HepG2 (cell line): ENCODE results near the gene TXNIP. TPM values are rescaled to one million over a fixed set of nuclear protein-coding genes. Genes with fewer than 3 reads are reported as not detected.

Experiments used
- GZF1 ChIP-seq: sonication (generic); formaldehyde crosslinking; IDR thresholded peaks from 2 replicates; pipeline ENCODE4 v1.5.1; 2020; ENCODE audit warnings: mild to moderate bottlenecking, missing genetic modification reagents
- IRF2 ChIP-seq: IDR thresholded peaks from 2 replicates; pipeline ENCODE4 v1.6.1; 2018; ENCODE audit warnings: missing genetic modification reagents, missing compliant biosample characterization
- IRX3 ChIP-seq: sonication (generic); formaldehyde crosslinking; IDR thresholded peaks from 2 replicates; pipeline ENCODE4 v1.8.1; 2023; ENCODE audit warnings: mild to moderate bottlenecking, low read depth, missing genetic modification reagents, borderline replicate concordance
- KLF9 ChIP-seq: IDR thresholded peaks from 2 replicates; pipeline ENCODE4 v1.6.1; 2016; ENCODE audit warnings: low read depth
- NFIC ChIP-seq: IDR thresholded peaks from 2 replicates; pipeline ENCODE4 v1.6.1; 2012; ENCODE audit warnings: mild to moderate bottlenecking, low read length, inconsistent platforms
- NR2C2 ChIP-seq: sonication (generic); formaldehyde crosslinking; IDR thresholded peaks from 2 replicates; pipeline ENCODE4 v1.4.0; 2020; ENCODE audit warnings: missing genetic modification reagents, mild to moderate bottlenecking, moderate library complexity, borderline replicate concordance
- SIX1 ChIP-seq: sonication (generic); formaldehyde crosslinking; IDR thresholded peaks from 2 replicates; pipeline ENCODE4 v1.4.0; 2020; ENCODE audit warnings: missing genetic modification reagents, borderline replicate concordance
- SKI ChIP-seq: fragments of 450-650 bp; IDR thresholded peaks from one replicate; pipeline ENCODE4 v1.6.1; 2018; ENCODE audit warnings: mild to moderate bottlenecking; ENCODE audit not compliant: partially characterized antibody
- TAF1 ChIP-seq: sonication (generic); formaldehyde crosslinking; IDR thresholded peaks from 2 replicates; pipeline ENCODE4 v1.4.0; 2020; ENCODE audit warnings: missing genetic modification reagents
- TGIF2 ChIP-seq: IDR thresholded peaks from 2 replicates; pipeline ENCODE4 v1.6.1; 2016; ENCODE audit warnings: control low read depth, missing compliant biosample characterization
- ZNF839 ChIP-seq: sonication (generic); formaldehyde crosslinking; IDR thresholded peaks from 2 replicates; pipeline ENCODE4 v1.4.0; 2020; ENCODE audit warnings: missing genetic modification reagents, mild to moderate bottlenecking, borderline replicate concordance
- polyA plus RNA-seq, 8 experiments: library from polyadenylated mRNA; depleted of rRNA in 3 of 8; stranded (reverse) in 7 of 8; unstranded in 1 of 8; fragments of >200 nt; fragmentation: Illumina TruSeq in 4 of 8; extraction: Trizol in 4 of 8; gene quantifications; 2 replicates each; pipeline versions ENCODE4 v1.2.1 to v1.2.3, GENCODE V29; 2011 to 2016; ENCODE audit warnings: low read depth in 4 of 8, missing spikeins in 1 of 8, mixed read lengths in 1 of 8; ENCODE audit not compliant: insufficient read depth in 1 of 8
- total RNA-seq, 5 experiments: library from RNA; depleted of rRNA; stranded (reverse); fragments of >200 nt; fragmentation: Illumina TruSeq; extraction: Trizol; gene quantifications; 2 replicates each; pipeline ENCODE4 v1.2.3, GENCODE V29; 2016; ENCODE audit warnings: low read depth in 1 of 5
- TF ChIP-seq, protein P1 (sequence below): sonication (generic); formaldehyde crosslinking; IDR thresholded peaks from 2 replicates; pipeline ENCODE4 v1.5.0; 2020; ENCODE audit warnings: missing genetic modification reagents
- TF ChIP-seq, protein P2 (sequence below): sonication (generic); formaldehyde crosslinking; IDR thresholded peaks from 2 replicates; pipeline ENCODE4 v1.4.0; 2020; ENCODE audit warnings: missing genetic modification reagents, borderline replicate concordance
- TF ChIP-seq, protein P3 (sequence below): IDR thresholded peaks from 2 replicates; pipeline ENCODE4 v1.6.1; 2012; ENCODE audit warnings: inconsistent platforms
- TF ChIP-seq, protein P4 (sequence below): sonication (generic); formaldehyde crosslinking; IDR thresholded peaks from 2 replicates; pipeline ENCODE4 v1.5.0; 2020; ENCODE audit warnings: mild to moderate bottlenecking, missing genetic modification reagents
- TF ChIP-seq, protein P5 (sequence below): sonication (generic); formaldehyde crosslinking; conservative IDR thresholded peaks from 2 replicates; pipeline ENCODE4 v1.4.0; 2020; ENCODE audit warnings: missing genetic modification reagents
- TF ChIP-seq, protein P6 (sequence below): sonication (generic); formaldehyde crosslinking; IDR thresholded peaks from 2 replicates; pipeline ENCODE4 v1.4.0; 2020; ENCODE audit warnings: missing genetic modification reagents, borderline replicate concordance

Gene TXNIP
- total and polyA plus RNA-seq, 2 of the 13 experiments (the other 11 are each of a cell fraction or from before 2014, with no cell fraction given): 24.4 to 237 TPM

DNA sequence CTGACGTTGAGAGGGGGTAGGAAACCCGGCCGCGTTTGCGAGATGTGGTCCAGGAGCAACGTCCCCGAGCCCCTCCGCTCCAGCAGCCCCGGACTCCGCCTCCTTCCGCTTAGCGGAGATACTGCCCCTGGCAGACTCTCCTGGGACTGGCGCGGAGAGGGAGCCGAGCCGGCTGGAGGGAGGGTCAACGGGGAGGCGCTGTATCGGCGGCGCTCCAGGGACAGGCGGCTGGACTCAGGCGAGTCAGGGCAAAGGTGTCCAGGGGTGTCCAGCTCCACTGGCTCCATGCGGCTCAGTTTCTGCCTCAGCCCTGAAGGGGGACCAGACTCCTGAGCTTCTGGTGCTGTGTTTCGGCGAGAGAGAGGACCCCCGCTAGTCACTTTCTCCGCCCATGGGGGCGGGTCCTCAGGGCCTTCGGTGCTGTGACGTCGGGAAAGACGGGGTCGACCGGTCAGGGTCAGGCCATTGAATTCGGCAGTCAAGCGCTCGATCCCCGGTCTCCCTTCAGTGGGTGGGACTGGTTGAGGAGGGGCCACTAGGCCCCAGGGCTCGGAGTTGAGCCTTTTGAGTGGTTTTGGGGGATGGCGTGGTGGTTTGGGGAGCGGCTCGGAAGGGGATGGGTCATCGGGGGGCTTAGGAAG lies 35.8 kb downstream of the TXNIP start (continued):
- TF ChIP-seq, protein P1, sequence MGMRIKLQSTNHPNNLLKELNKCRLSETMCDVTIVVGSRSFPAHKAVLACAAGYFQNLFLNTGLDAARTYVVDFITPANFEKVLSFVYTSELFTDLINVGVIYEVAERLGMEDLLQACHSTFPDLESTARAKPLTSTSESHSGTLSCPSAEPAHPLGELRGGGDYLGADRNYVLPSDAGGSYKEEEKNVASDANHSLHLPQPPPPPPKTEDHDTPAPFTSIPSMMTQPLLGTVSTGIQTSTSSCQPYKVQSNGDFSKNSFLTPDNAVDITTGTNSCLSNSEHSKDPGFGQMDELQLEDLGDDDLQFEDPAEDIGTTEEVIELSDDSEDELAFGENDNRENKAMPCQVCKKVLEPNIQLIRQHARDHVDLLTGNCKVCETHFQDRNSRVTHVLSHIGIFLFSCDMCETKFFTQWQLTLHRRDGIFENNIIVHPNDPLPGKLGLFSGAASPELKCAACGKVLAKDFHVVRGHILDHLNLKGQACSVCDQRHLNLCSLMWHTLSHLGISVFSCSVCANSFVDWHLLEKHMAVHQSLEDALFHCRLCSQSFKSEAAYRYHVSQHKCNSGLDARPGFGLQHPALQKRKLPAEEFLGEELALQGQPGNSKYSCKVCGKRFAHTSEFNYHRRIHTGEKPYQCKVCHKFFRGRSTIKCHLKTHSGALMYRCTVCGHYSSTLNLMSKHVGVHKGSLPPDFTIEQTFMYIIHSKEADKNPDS: no peak
- TF ChIP-seq SIX1: no peak
- TF ChIP-seq SKI: peak; percentile 32
- 0 out of 2 replicates have a peak, but pooled peaks have one; percentile 17 for TF ChIP-seq TGIF2 (CRISPR knock-in tag)
- TF ChIP-seq ZNF839 (CRISPR knock-in tag): no peak
- TF ChIP-seq NFIC: no peak
- TF ChIP-seq, protein P2, sequence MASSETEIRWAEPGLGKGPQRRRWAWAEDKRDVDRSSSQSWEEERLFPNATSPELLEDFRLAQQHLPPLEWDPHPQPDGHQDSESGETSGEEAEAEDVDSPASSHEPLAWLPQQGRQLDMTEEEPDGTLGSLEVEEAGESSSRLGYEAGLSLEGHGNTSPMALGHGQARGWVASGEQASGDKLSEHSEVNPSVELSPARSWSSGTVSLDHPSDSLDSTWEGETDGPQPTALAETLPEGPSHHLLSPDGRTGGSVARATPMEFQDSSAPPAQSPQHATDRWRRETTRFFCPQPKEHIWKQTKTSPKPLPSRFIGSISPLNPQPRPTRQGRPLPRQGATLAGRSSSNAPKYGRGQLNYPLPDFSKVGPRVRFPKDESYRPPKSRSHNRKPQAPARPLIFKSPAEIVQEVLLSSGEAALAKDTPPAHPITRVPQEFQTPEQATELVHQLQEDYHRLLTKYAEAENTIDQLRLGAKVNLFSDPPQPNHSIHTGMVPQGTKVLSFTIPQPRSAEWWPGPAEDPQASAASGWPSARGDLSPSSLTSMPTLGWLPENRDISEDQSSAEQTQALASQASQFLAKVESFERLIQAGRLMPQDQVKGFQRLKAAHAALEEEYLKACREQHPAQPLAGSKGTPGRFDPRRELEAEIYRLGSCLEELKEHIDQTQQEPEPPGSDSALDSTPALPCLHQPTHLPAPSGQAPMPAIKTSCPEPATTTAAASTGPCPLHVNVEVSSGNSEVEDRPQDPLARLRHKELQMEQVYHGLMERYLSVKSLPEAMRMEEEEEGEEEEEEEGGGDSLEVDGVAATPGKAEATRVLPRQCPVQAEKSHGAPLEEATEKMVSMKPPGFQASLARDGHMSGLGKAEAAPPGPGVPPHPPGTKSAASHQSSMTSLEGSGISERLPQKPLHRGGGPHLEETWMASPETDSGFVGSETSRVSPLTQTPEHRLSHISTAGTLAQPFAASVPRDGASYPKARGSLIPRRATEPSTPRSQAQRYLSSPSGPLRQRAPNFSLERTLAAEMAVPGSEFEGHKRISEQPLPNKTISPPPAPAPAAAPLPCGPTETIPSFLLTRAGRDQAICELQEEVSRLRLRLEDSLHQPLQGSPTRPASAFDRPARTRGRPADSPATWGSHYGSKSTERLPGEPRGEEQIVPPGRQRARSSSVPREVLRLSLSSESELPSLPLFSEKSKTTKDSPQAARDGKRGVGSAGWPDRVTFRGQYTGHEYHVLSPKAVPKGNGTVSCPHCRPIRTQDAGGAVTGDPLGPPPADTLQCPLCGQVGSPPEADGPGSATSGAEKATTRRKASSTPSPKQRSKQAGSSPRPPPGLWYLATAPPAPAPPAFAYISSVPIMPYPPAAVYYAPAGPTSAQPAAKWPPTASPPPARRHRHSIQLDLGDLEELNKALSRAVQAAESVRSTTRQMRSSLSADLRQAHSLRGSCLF (CRISPR knock-in tag): peak; percentile 74; the same call in 1 of the 2 replicates
- peak; percentile 49 for TF ChIP-seq NR2C2 (CRISPR knock-in tag)
- no peak for TF ChIP-seq IRX3 (CRISPR knock-in tag)
- TF ChIP-seq KLF9 (CRISPR knock-in tag): no peak
- TF ChIP-seq IRF2 (CRISPR knock-in tag): peak; percentile 47; the same call in 1 of the 2 replicates
- TF ChIP-seq, protein P3, sequence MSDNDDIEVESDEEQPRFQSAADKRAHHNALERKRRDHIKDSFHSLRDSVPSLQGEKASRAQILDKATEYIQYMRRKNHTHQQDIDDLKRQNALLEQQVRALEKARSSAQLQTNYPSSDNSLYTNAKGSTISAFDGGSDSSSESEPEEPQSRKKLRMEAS: peak; percentile 37; the same call in 1 of the 2 replicates
- peak; percentile 20; the same call in 1 of the 2 replicates for TF ChIP-seq GZF1 (CRISPR knock-in tag)
- TF ChIP-seq, protein P4, sequence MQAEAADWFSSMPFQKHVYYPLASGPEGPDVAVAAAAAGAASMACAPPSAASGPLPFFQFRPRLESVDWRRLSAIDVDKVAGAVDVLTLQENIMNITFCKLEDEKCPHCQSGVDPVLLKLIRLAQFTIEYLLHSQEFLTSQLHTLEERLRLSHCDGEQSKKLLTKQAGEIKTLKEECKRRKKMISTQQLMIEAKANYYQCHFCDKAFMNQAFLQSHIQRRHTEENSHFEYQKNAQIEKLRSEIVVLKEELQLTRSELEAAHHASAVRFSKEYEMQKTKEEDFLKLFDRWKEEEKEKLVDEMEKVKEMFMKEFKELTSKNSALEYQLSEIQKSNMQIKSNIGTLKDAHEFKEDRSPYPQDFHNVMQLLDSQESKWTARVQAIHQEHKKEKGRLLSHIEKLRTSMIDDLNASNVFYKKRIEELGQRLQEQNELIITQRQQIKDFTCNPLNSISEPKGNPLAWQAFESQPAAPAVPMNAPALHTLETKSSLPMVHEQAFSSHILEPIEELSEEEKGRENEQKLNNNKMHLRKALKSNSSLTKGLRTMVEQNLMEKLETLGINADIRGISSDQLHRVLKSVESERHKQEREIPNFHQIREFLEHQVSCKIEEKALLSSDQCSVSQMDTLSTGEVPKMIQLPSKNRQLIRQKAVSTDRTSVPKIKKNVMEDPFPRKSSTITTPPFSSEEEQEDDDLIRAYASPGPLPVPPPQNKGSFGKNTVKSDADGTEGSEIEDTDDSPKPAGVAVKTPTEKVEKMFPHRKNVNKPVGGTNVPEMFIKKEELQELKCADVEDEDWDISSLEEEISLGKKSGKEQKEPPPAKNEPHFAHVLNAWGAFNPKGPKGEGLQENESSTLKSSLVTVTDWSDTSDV: 0 out of 2 replicates have a peak, but pooled peaks have one; percentile 21
- TF ChIP-seq, protein P5, sequence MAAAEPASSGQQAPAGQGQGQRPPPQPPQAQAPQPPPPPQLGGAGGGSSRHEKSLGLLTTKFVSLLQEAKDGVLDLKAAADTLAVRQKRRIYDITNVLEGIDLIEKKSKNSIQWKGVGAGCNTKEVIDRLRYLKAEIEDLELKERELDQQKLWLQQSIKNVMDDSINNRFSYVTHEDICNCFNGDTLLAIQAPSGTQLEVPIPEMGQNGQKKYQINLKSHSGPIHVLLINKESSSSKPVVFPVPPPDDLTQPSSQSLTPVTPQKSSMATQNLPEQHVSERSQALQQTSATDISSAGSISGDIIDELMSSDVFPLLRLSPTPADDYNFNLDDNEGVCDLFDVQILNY: no peak
- TF ChIP-seq TAF1 (CRISPR knock-in tag): peak; percentile 60; the same call in 1 of the 2 replicates
- TF ChIP-seq, protein P6, sequence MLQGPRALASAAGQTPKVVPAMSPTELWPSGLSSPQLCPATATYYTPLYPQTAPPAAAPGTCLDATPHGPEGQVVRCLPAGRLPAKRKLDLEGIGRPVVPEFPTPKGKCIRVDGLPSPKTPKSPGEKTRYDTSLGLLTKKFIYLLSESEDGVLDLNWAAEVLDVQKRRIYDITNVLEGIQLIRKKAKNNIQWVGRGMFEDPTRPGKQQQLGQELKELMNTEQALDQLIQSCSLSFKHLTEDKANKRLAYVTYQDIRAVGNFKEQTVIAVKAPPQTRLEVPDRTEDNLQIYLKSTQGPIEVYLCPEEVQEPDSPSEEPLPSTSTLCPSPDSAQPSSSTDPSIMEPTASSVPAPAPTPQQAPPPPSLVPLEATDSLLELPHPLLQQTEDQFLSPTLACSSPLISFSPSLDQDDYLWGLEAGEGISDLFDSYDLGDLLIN (CRISPR knock-in tag): 0 out of 2 replicates have a peak, but pooled peaks have one; percentile 62
